ENCODE results near the gene EPSTI1. TPM values are rescaled to one million over a fixed set of nuclear protein-coding genes. Genes with fewer than 3 reads are reported as not detected.

Gene EPSTI1
- polyA plus RNA-seq, 1 donor from 2014 or later = not detected

DNA sequence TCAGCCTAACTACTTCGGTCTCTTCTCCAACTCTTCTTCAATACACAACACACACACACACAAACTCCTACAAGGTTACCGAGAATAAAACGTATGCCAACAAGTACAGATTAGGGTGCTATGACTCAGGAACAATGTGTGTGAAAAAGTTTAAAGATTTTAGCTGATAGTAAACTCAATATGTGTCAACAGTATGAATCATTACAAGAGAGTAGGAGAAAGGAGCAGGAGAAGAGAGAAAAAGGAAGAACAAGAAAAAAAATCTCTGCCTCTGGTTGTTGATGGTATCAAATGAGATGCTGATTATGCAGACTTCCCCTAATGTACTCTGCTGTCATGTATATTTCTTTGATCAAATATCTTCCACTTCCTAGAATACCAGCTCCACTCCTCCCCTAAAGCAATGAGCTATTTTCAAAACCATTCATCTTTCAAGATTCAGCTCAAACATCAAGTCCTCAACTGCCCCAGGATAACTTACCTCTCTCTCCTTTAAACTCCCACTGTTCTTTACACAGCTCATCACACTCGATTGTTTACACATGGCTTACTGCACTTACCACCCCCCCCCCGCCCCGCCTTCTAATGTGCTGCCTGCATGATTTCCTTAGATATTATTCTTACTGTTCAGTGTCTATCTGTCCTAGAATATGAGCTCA is 115.0 kb downstream of the EPSTI1 start:
- Histone ChIP-seq H3K79me2 (replicated peaks; ENCODE audit: insufficient read depth, low read length) (no peaks in the 10 kb centered on the region), H3K4me2 (ENCODE audit: low read length) (no peak overlapping the region), H3K36me3 (ENCODE audit: insufficient read depth, low read length) (no peaks in the 10 kb centered on the region), H3K9me3 (ENCODE audit: low read length) (no peaks in the 10 kb centered on the region), H2AFZ (ENCODE audit: low read depth, low read length) (no peak overlapping the region), H3K27ac (ENCODE audit: low read length) (no peak overlapping the region), H3K27me3 (ENCODE audit: insufficient read depth, low read depth, low read length) (no peaks in the 10 kb centered on the region), H4K20me1 (ENCODE audit: insufficient read depth) (no peaks in the 10 kb centered on the region), H3K9me2 (ENCODE audit: insufficient read depth, low read length) (no peaks in the 10 kb centered on the region), H3K9ac (ENCODE audit: low read length) (no peak overlapping the region), H3F3A (ENCODE audit: insufficient read depth, low read length, poor library complexity, severe bottlenecking) (no peaks in the 10 kb centered on the region), H3K4me3 (ENCODE audit: low read length) (no peak overlapping the region)
- TF ChIP-seq EZH2 (IDR thresholded peaks at IDR 0.05; ENCODE audit: borderline replicate concordance, insufficient read depth, low read length, poor library complexity, severe bottlenecking) (no peak), RAD21 (conservative IDR thresholded peaks at IDR 0.05) (no peak), POLR2AphosphoS5 (IDR thresholded peaks at IDR 0.05) (no peak), TAF1 (IDR thresholded peaks at IDR 0.05; ENCODE audit: low read depth) (no peak), SMC3 (conservative IDR thresholded peaks at IDR 0.05; ENCODE audit: poor library complexity) (no peak), MXI1 (conservative IDR thresholded peaks at IDR 0.05; ENCODE audit: poor library complexity, severe bottlenecking) (no peak), EP300 (conservative IDR thresholded peaks at IDR 0.05; ENCODE audit: poor library complexity, severe bottlenecking) (no peak)
- TF ChIP-seq, protein P1, sequence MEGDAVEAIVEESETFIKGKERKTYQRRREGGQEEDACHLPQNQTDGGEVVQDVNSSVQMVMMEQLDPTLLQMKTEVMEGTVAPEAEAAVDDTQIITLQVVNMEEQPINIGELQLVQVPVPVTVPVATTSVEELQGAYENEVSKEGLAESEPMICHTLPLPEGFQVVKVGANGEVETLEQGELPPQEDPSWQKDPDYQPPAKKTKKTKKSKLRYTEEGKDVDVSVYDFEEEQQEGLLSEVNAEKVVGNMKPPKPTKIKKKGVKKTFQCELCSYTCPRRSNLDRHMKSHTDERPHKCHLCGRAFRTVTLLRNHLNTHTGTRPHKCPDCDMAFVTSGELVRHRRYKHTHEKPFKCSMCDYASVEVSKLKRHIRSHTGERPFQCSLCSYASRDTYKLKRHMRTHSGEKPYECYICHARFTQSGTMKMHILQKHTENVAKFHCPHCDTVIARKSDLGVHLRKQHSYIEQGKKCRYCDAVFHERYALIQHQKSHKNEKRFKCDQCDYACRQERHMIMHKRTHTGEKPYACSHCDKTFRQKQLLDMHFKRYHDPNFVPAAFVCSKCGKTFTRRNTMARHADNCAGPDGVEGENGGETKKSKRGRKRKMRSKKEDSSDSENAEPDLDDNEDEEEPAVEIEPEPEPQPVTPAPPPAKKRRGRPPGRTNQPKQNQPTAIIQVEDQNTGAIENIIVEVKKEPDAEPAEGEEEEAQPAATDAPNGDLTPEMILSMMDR (IDR thresholded peaks at IDR 0.05; ENCODE audit: poor library complexity, severe bottlenecking) = no peak
- TF ChIP-seq, protein P2, sequence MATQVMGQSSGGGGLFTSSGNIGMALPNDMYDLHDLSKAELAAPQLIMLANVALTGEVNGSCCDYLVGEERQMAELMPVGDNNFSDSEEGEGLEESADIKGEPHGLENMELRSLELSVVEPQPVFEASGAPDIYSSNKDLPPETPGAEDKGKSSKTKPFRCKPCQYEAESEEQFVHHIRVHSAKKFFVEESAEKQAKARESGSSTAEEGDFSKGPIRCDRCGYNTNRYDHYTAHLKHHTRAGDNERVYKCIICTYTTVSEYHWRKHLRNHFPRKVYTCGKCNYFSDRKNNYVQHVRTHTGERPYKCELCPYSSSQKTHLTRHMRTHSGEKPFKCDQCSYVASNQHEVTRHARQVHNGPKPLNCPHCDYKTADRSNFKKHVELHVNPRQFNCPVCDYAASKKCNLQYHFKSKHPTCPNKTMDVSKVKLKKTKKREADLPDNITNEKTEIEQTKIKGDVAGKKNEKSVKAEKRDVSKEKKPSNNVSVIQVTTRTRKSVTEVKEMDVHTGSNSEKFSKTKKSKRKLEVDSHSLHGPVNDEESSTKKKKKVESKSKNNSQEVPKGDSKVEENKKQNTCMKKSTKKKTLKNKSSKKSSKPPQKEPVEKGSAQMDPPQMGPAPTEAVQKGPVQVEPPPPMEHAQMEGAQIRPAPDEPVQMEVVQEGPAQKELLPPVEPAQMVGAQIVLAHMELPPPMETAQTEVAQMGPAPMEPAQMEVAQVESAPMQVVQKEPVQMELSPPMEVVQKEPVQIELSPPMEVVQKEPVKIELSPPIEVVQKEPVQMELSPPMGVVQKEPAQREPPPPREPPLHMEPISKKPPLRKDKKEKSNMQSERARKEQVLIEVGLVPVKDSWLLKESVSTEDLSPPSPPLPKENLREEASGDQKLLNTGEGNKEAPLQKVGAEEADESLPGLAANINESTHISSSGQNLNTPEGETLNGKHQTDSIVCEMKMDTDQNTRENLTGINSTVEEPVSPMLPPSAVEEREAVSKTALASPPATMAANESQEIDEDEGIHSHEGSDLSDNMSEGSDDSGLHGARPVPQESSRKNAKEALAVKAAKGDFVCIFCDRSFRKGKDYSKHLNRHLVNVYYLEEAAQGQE (IDR thresholded peaks at IDR 0.05; ENCODE audit: borderline replicate concordance) = no peak

DNA sequence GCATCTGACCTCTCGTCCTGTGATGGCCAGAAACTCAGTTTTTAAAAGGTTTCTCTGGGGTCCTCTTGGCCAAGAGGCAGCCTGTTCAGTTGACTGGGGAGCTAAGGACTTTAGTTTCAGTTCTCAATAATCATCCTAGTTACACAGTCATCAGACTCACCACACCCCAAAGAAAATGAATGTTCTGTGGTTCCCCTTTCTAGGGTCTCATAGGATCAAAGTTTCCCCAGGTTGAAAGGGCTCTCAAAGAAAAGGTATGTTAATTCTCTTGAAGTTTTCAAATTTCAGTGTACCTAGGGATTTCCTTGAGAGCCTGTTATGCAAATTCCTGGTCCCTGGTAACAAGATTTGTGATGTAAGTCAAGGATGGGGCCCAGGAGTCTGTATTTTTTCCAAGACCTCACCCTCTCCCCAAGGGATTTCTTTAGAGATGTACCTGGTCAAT is 115.7 kb downstream of the EPSTI1 start:
- no peaks in the 10 kb centered on the region for H3K9me3 ChIP-seq (ENCODE audit: low read length)
- H3K36me3 ChIP-seq (ENCODE audit: insufficient read depth, low read length) = no peaks in the 10 kb centered on the region
- no peak overlapping the region for H3K4me2 ChIP-seq (ENCODE audit: low read length)
- H3K27me3 ChIP-seq (ENCODE audit: insufficient read depth, low read depth, low read length) = no peaks in the 10 kb centered on the region
- no peaks in the 10 kb centered on the region for H3K79me2 ChIP-seq (replicated peaks; ENCODE audit: insufficient read depth, low read length)
- no peak overlapping the region for H3K9ac ChIP-seq (ENCODE audit: low read length)
- no peak for TF ChIP-seq SMC3 (conservative IDR thresholded peaks at IDR 0.05; ENCODE audit: poor library complexity)
- TF ChIP-seq, protein P1 (IDR thresholded peaks at IDR 0.05; ENCODE audit: poor library complexity, severe bottlenecking) = no peak
- TF ChIP-seq, protein P2 (IDR thresholded peaks at IDR 0.05; ENCODE audit: borderline replicate concordance) = no peak
- no peak for TF ChIP-seq EP300 (conservative IDR thresholded peaks at IDR 0.05; ENCODE audit: poor library complexity, severe bottlenecking)
- TF ChIP-seq EZH2 (IDR thresholded peaks at IDR 0.05; ENCODE audit: borderline replicate concordance, insufficient read depth, low read length, poor library complexity, severe bottlenecking) = no peak
- no peak for TF ChIP-seq MXI1 (conservative IDR thresholded peaks at IDR 0.05; ENCODE audit: poor library complexity, severe bottlenecking)
- no peaks in the 10 kb centered on the region for H3F3A ChIP-seq (ENCODE audit: insufficient read depth, low read length, poor library complexity, severe bottlenecking)
- no peak overlapping the region for H2AFZ ChIP-seq (ENCODE audit: low read depth, low read length)
- no peak overlapping the region for H3K27ac ChIP-seq (ENCODE audit: low read length)
- no peaks in the 10 kb centered on the region for H4K20me1 ChIP-seq (ENCODE audit: insufficient read depth)
- no peak overlapping the region for H3K4me3 ChIP-seq (ENCODE audit: low read length)
- no peaks in the 10 kb centered on the region for H3K9me2 ChIP-seq (ENCODE audit: insufficient read depth, low read length)
